A549 (cell line): ENCODE data around the gene SPAG9.

Experiments used
- CHD4 ChIP-seq: fragments of 200-600 bp; sonication (generic); IDR thresholded peaks from 2 replicates; pipeline ENCODE4 v1.6.1; 2016; ENCODE audit warnings: antibody characterized with exemption, mild to moderate bottlenecking, borderline replicate concordance
- ESRRA ChIP-seq: fragments of 150-350 bp; IDR thresholded peaks from 2 replicates; pipeline ENCODE4 v1.6.1; 2014; ENCODE audit warnings: mild to moderate bottlenecking, low read length, borderline replicate concordance
- JUN ChIP-seq, 2 experiments: fragments of >200 bp; sonication (Bioruptor Twin); formaldehyde crosslinking; IDR thresholded peaks; 2 replicates in 1 of 2; 3 replicates in 1 of 2; pipeline ENCODE4 v1.6.1; 2016 to 2017
- MAFK ChIP-seq: fragments of 450-650 bp; IDR thresholded peaks from 2 replicates; pipeline ENCODE4 v1.6.1; 2014; ENCODE audit not compliant: partially characterized antibody
- POLR2A ChIP-seq: IDR thresholded peaks from 2 replicates; pipeline ENCODE4 v1.6.1; 2012; ENCODE audit warnings: mild to moderate bottlenecking, low read length
- RFX5 ChIP-seq: fragments of 450-650 bp; IDR thresholded peaks from 2 replicates; pipeline ENCODE4 v1.7.1; 2014; ENCODE audit warnings: antibody characterized with exemption, mild to moderate bottlenecking, moderate library complexity
- TP53 ChIP-seq: fragments of 250-450 bp; sonication (Bioruptor Pico); IDR thresholded peaks from 2 replicates; pipeline ENCODE4 v1.5.0; 2021; ENCODE audit warnings: mild to moderate bottlenecking, moderate library complexity
- TF ChIP-seq, protein P1 (sequence below): fragments of 450-650 bp; IDR thresholded peaks from 2 replicates; pipeline ENCODE4 v1.6.1; 2014; ENCODE audit warnings: antibody characterized with exemption
- TF ChIP-seq, protein P2 (sequence below): fragments of >200 bp; sonication (Bioruptor Twin); formaldehyde crosslinking; IDR thresholded peaks from 3 replicates; pipeline ENCODE4 v1.5.1; 2016
- TF ChIP-seq, protein P3 (sequence below): fragments of 200-600 bp; sonication (generic); IDR thresholded peaks from 2 replicates; pipeline ENCODE4 v1.6.1; 2016; ENCODE audit warnings: antibody characterized with exemption, mild to moderate bottlenecking, moderate library complexity
- TF ChIP-seq, protein P4 (sequence below): fragments of 250-450 bp; sonication (Bioruptor Pico); IDR thresholded peaks from 2 replicates; pipeline ENCODE4 v1.5.0; 2020; ENCODE audit warnings: low read depth, mild to moderate bottlenecking, moderate library complexity
- TF ChIP-seq, protein P5 (sequence below): fragments of 250-450 bp; sonication (Bioruptor Pico); IDR thresholded peaks from 2 replicates; pipeline ENCODE4 v1.5.0; 2021; ENCODE audit warnings: mild to moderate bottlenecking, moderate library complexity, borderline replicate concordance

DNA sequence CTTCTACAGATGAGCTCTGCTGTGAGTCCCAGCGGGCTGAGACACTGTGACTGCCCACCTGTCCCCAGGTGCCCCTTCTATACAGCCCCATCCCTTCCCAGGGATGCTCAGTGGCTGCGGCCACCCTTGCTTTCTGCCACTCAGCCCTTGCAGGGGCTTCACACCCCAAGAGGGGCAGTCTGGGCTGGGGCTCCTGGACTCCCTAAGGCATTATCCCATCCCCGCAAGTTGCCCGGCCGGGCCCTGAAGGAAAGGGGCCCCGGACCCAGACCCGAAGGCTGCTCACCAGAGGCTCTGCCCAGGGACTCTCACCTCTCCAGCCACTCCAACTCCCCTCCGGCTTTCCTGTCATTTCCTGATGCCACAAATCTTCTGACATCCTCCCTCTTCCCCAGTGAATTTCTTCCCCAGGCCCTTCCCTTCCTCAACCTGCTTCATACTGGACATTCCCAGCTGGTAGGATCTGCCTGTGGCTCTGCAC is 166.0 kb downstream of the SPAG9 start:
- TF ChIP-seq, protein P1, sequence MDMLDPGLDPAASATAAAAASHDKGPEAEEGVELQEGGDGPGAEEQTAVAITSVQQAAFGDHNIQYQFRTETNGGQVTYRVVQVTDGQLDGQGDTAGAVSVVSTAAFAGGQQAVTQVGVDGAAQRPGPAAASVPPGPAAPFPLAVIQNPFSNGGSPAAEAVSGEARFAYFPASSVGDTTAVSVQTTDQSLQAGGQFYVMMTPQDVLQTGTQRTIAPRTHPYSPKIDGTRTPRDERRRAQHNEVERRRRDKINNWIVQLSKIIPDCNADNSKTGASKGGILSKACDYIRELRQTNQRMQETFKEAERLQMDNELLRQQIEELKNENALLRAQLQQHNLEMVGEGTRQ = no peak
- TF ChIP-seq, protein P2, sequence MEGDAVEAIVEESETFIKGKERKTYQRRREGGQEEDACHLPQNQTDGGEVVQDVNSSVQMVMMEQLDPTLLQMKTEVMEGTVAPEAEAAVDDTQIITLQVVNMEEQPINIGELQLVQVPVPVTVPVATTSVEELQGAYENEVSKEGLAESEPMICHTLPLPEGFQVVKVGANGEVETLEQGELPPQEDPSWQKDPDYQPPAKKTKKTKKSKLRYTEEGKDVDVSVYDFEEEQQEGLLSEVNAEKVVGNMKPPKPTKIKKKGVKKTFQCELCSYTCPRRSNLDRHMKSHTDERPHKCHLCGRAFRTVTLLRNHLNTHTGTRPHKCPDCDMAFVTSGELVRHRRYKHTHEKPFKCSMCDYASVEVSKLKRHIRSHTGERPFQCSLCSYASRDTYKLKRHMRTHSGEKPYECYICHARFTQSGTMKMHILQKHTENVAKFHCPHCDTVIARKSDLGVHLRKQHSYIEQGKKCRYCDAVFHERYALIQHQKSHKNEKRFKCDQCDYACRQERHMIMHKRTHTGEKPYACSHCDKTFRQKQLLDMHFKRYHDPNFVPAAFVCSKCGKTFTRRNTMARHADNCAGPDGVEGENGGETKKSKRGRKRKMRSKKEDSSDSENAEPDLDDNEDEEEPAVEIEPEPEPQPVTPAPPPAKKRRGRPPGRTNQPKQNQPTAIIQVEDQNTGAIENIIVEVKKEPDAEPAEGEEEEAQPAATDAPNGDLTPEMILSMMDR = no peak
- TF ChIP-seq, protein P3, sequence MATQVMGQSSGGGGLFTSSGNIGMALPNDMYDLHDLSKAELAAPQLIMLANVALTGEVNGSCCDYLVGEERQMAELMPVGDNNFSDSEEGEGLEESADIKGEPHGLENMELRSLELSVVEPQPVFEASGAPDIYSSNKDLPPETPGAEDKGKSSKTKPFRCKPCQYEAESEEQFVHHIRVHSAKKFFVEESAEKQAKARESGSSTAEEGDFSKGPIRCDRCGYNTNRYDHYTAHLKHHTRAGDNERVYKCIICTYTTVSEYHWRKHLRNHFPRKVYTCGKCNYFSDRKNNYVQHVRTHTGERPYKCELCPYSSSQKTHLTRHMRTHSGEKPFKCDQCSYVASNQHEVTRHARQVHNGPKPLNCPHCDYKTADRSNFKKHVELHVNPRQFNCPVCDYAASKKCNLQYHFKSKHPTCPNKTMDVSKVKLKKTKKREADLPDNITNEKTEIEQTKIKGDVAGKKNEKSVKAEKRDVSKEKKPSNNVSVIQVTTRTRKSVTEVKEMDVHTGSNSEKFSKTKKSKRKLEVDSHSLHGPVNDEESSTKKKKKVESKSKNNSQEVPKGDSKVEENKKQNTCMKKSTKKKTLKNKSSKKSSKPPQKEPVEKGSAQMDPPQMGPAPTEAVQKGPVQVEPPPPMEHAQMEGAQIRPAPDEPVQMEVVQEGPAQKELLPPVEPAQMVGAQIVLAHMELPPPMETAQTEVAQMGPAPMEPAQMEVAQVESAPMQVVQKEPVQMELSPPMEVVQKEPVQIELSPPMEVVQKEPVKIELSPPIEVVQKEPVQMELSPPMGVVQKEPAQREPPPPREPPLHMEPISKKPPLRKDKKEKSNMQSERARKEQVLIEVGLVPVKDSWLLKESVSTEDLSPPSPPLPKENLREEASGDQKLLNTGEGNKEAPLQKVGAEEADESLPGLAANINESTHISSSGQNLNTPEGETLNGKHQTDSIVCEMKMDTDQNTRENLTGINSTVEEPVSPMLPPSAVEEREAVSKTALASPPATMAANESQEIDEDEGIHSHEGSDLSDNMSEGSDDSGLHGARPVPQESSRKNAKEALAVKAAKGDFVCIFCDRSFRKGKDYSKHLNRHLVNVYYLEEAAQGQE = no peak
- no peak for TF ChIP-seq JUN (IDR thresholded peaks at IDR 0.05)
- TF ChIP-seq MAFK = no peak
- no peak for TF ChIP-seq RFX5
- no peak for TF ChIP-seq POLR2A
- TF ChIP-seq, protein P4, sequence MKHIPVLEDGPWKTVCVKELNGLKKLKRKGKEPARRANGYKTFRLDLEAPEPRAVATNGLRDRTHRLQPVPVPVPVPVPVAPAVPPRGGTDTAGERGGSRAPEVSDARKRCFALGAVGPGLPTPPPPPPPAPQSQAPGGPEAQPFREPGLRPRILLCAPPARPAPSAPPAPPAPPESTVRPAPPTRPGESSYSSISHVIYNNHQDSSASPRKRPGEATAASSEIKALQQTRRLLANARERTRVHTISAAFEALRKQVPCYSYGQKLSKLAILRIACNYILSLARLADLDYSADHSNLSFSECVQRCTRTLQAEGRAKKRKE (CRISPR knock-in tag) = no peak
- no peak for TF ChIP-seq ESRRA
- TF ChIP-seq CHD4 = no peak
- TF ChIP-seq TP53 (CRISPR knock-in tag) = no peak
- TF ChIP-seq, protein P5, sequence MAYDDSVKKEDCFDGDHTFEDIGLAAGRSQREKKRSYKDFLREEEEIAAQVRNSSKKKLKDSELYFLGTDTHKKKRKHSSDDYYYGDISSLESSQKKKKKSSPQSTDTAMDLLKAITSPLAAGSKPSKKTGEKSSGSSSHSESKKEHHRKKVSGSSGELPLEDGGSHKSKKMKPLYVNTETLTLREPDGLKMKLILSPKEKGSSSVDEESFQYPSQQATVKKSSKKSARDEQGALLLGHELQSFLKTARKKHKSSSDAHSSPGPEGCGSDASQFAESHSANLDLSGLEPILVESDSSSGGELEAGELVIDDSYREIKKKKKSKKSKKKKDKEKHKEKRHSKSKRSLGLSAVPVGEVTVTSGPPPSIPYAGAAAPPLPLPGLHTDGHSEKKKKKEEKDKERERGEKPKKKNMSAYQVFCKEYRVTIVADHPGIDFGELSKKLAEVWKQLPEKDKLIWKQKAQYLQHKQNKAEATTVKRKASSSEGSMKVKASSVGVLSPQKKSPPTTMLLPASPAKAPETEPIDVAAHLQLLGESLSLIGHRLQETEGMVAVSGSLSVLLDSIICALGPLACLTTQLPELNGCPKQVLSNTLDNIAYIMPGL (CRISPR knock-in tag) = no peak
